ENCODE results near the gene GUCD1.
A peak's percentile ranks its signal among the peaks of the same experiment; 100 is the strongest.
"Not testable (repeated sequence)": the region's sequence is repeated elsewhere in the genome, so short reads cannot be mapped to it uniquely, and the experiment has no call there.

Gene GUCD1

DNA sequence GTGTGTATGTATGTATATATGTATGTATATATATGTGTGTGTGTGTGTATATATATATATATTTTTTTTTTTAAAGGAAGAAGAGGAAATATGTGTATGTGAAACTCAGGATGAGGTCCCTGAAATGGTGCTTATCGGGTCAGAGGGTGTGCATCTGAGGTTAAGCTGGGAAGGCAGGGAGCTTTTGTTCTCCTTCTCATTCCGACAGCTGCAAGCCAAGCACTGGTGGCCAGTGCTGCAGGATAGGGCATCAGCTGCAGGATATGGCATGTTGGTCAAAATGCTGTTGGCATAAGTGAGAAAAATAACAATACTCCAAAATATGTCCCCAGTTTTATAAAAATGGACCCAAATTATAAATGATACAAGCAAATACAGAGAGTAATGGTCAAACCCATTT is 8.3 kb upstream of the GUCD1 start:
- no peak for DNase-seq

GRCh38 chr22:24559471-24559870 is 4.5 kb upstream of the GUCD1 start:
- no peak for DNase-seq

DNA sequence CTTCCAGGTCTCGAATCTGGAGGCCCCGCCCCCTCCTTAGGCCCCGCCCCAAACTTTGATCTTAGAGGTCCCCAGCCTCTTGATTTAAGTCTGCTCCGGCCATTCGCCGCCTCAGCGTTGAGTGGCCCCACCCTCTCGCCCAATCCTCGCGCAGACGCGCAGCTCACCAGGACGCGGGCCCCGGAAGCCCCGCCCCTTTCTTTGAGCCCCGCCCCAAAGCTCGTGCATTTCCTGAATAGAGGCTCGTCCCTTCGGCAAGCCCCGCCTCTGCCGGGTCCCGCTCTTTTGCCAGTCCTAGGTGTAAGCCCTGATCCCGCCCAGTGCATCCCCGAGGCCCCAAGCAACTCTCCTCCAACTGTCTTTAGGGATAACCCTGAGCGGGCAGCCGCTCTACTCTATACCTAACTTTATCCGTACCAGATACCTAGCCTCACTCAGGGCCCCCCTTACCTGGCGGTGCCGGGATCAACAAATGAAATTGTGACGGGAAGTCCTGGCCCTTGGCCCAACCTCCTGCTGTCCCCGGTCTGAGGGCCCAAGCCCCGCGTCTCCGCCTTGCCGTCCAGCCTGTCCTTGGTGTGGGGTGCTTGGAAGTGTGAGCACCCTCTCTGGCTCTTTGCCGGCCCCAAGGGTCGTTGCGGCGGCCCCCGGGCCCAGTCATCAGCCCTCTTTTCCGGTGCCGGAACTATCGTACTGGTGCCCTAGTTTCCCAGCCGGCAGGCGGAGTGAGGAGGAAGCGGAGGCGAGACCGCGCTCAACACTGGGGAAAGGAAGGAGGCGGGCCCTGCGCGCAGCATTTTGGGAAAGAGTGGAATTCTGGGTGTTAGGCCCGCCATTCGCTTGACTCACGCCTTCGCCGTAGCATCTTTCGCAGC is 464 bp upstream of the GUCD1 start, which contains the start of gene SNRPD3:
SNRPD3 (plus strand) TSS at position 835 of the 875 bp plus-strand sequence. CDS start 1,676 bp downstream, outside the sequence.
- peak; percentile 98 for DNase-seq

- DNase-seq = peak; percentile 48
Measured at GRCh38 chr22:24553597-24554312, 1.2 kb downstream of the GUCD1 start.

DNA sequence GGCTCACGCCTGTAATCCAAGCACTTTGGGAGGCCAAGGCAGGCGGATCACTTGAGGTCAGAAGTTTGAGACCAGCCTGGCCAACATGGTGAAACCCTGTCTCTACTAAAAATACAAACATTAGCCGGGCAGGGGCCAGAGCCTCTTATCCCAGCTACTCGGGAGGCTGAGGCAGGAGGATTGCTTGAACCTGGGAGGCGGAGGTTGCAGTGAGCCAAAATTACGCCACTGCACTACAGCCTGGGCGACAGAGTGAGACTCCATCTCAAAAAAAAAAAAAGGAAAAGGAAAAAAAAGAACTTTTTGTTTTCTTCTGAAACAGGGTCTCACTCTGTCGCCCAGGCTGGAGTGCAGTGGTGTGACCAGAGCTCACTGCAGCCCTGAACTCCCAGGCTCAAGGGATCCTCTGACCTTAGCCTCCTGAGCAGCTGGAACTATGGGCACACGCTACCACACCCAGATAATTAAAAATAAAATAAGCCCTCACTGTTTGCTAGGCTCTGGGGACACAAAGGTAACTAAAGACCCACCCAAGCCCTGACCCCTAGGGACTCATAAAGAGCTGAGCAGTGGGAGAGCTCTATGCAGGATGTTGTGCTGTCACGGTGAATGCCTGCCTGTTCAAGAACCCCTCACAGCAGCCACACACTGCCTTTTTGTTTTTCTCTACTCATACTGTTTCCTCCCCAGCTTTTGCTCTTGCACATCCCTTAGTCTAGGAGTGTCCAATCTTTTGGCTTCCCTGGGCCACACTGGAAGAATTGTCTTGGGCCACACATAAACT is 2.2 kb downstream of the GUCD1 start:
- not testable (repeated sequence) for DNase-seq

DNA sequence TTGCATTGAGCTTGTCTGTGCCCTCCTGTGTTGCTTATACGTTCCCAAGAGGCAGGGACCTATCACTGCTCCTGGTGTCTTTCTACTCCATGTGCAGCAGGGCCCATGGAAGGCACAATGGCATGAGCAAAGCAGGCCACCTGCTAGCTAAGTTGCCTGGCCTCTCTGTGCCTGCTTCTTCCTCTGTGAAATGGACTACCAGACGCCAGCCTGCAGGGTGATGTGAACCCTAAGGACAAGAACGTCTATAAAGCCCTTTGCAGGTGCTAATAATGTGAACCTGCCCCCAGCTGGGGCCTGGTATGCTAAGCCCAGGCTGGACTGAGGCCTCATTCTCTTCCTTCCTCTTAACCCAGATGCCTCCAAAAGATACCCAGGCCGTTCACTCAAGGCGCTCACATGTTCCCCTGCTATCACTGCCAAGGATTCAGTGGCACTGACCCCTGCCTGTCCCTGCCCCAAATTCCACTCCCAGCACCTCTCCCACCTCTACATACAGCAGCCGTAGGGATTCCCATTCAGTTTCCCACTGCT is 4.0 kb downstream of the GUCD1 start:
- DNase-seq = no peak

GRCh38 chr22:24550028-24550901 is 4.7 kb downstream of the GUCD1 start:
- peak; percentile 58 for DNase-seq

GRCh38 chr22:24548812-24549211 is 6.1 kb downstream of the GUCD1 start:
- DNase-seq = no peak

DNA sequence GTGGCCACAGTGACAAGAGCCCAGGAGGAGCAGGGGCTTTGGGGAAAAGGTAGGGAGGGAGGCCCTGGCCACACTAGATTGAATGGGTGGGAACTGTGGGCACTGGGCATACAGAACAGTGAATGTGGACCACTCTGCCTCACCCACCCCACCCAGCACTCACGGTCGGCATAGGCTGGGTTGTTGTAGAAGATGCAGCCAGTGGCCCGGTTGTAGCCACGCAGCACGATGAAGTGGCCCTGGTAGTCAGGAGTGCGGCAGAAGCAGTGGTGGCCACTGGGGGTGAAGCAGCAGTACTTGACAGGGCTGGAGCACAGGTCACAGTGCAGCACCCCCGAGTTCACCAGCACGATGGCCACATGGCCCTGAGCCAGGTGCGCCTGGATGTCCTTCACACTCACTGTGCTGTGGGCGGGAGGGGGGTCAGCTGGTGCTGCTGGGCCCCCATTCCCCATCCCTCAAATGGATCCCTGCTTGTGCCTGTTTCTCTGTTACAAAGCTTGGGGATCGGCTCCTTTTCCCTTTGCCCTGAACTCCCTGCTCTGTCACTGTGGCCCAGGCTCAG is 11.2 kb downstream of the GUCD1 start:
- DNase-seq = no peak

DNA sequence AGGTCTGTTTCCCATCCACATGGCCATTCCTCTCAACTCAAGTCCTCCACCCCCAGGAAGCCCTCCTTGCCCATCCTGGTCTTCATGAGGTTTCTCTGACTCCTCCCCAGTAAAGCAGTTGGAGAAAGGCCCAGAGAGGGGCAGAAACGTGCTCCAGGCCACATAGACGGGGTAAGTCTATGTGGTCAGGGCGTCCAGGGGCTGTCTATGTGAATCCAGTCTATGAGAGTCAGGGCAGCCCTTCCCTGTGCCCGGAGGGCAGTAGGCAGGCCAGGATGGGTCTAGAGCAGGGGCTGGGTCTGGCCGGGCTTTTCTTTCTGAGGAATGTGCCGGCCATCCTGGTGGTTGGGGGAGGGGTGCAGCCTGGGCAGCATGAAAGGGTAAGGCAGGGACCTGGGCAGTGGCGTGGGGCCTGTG is 11.7 kb downstream of the GUCD1 start:
- no peak for DNase-seq

DNA sequence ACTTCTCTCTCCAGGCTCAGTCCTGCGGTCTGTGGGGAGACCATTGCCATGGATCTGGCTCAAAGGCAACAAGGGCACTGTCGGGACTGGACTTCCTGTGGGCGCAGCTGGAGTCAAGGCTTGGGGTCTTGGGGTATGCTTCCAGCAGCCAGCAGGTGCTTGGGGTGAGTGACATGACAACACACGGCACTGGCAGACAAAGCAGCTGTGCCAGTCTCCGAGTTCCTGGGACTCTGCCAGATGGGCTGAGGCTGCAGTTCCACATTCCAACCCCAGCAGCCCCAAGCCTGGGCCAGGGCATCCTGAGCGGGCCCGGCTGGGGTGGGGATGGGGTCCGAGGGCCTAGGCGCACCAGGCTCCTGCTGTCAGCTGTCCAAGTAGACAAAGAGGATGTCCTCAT is 12.3 kb downstream of the GUCD1 start:
- DNase-seq = no peak

- no peak for DNase-seq
Measured at GRCh38 chr22:24541681-24542515, 13.0 kb downstream of the GUCD1 start.

DNA sequence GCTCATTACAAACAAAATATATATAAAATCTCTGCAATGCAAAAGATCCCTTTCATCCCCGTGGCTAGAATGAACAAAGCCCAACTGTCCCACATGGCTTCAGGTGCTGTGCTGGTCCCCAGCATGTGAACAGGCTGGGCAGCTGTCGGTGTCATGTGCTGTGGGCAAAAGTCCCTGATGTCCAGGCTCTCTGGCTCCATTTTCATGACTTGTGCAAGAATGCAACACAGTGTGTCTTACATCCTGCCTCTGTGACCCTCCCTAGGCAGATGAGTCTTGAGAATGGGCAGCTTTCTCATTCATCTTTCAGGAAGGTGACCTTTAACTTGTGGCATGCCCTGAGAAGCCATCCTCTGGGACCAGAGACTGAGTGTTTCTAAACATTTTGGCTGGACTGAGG is 14.5 kb downstream of the GUCD1 start:
- no peak for DNase-seq

- no peak for DNase-seq
Measured at GRCh38 chr22:24536089-24536488, 18.8 kb downstream of the GUCD1 start.

- DNase-seq = no peak
Measured at GRCh38 chr22:24535348-24535747, 19.6 kb downstream of the GUCD1 start.

- no peak for DNase-seq
Measured at GRCh38 chr22:24532075-24532474, 22.9 kb downstream of the GUCD1 start.

GRCh38 chr22:24530968-24531367 is 24.0 kb downstream of the GUCD1 start:
- not testable (repeated sequence) for DNase-seq

GRCh38 chr22:24529898-24530297 is 25.0 kb downstream of the GUCD1 start:
- peak; percentile 56 for DNase-seq

- no peak for DNase-seq
Measured at GRCh38 chr22:24526191-24526590, 28.7 kb downstream of the GUCD1 start.

- DNase-seq = peak; percentile 92
Measured at GRCh38 chr22:24525416-24526037, 29.4 kb downstream of the GUCD1 start.

Measured in MV-4-11 (cell line).